GM19238 (cell line): ENCODE results near the gene NBPF6.
"Not testable (repeated sequence)": the region's sequence is repeated elsewhere in the genome, so short reads cannot be mapped to it uniquely, and the experiment has no call there.

ENCODE experiments used
- DNase-seq: peaks from one replicate; pipeline ENCODE4 v3.0.0; 2011; ENCODE audit warnings: low spot score; ENCODE audit not compliant: insufficient read length

Gene NBPF6

GRCh38 chr1:108502138-108502537 is 52.0 kb downstream of the NBPF6 start:
- DNase-seq: no peak

GRCh38 chr1:108502624-108503023 is 52.5 kb downstream of the NBPF6 start:
- no peak for DNase-seq

- no peak for DNase-seq
These were observed 53.1 kb downstream of the NBPF6 start for GRCh38 chr1:108503062-108503733.

- DNase-seq: no peak
These were observed 54.3 kb downstream of the NBPF6 start for GRCh38 chr1:108504447-108504846.

GRCh38 chr1:108505763-108506070 is 55.6 kb downstream of the NBPF6 start:
- DNase-seq: no peak

- DNase-seq: no peak
These were observed 61.6 kb downstream of the NBPF6 start for GRCh38 chr1:108511764-108512163.

GRCh38 chr1:108512239-108513043 is 62.3 kb downstream of the NBPF6 start:
- DNase-seq: no peak

GRCh38 chr1:108513044-108513415 is 62.9 kb downstream of the NBPF6 start:
- no peak for DNase-seq

GRCh38 chr1:108513914-108514313 is 63.8 kb downstream of the NBPF6 start:
- not testable (repeated sequence) for DNase-seq

- DNase-seq: not testable (repeated sequence)
These were observed 67.3 kb downstream of the NBPF6 start for GRCh38 chr1:108517301-108517897.
